GM18951 (cell line): ENCODE results near the gene PPP5C.

ENCODE experiments used
- POLR2A ChIP-seq: IDR thresholded peaks from 4 replicates; pipeline ENCODE4 v1.6.1; 2011; ENCODE audit warnings: mild to moderate bottlenecking; ENCODE audit not compliant: insufficient read length, insufficient read depth; ENCODE audit errors: extremely low read depth
- in situ Hi-C: fragments of 300-500 bp; cut with MboI; formaldehyde crosslinking; loops from one replicate; pipeline ENCODE4 v1.12.0; 2022; ENCODE audit warnings: low sequenced_read_pairs, mixed read lengths, inconsistent platforms; ENCODE audit not compliant: unreplicated experiment

PPP5C gene

GRCh38 chr19:46376241-46377153 lies 29.6 kb downstream of the PPP5C start:
- TF ChIP-seq POLR2A = no peak
- in situ Hi-C loops = no loop called here

GRCh38 chr19:46378268-46378667 lies 31.4 kb downstream of the PPP5C start:
- TF ChIP-seq POLR2A = no peak
- in situ Hi-C loops = no loop called here

GRCh38 chr19:46380690-46381089 lies 33.8 kb downstream of the PPP5C start:
- no peak for TF ChIP-seq POLR2A
- in situ Hi-C loops = no loop called here

- in situ Hi-C loops = no loop called here
- no peak for TF ChIP-seq POLR2A
Measured at GRCh38 chr19:46381346-46381745, 34.5 kb downstream of the PPP5C start.

- no peak for TF ChIP-seq POLR2A
- in situ Hi-C loops = no loop called here
Measured at GRCh38 chr19:46381756-46382345, 35.0 kb downstream of the PPP5C start.

GRCh38 chr19:46383171-46383815 lies 36.4 kb downstream of the PPP5C start:
- in situ Hi-C loops = no loop called here
- TF ChIP-seq POLR2A = no peak

- in situ Hi-C loops = no loop called here
- no peak for TF ChIP-seq POLR2A
Measured at GRCh38 chr19:46383846-46384245, 37.0 kb downstream of the PPP5C start.

GRCh38 chr19:46384396-46384795 lies 37.5 kb downstream of the PPP5C start:
- no peak for TF ChIP-seq POLR2A
- in situ Hi-C loops = no loop called here

- no peak for TF ChIP-seq POLR2A
- in situ Hi-C loops = no loop called here
Measured at GRCh38 chr19:46385636-46386035, 38.7 kb downstream of the PPP5C start.

GRCh38 chr19:46386151-46386550 lies 39.3 kb downstream of the PPP5C start:
- TF ChIP-seq POLR2A = no peak
- in situ Hi-C loops = no loop called here

- in situ Hi-C loops = no loop called here
- no peak for TF ChIP-seq POLR2A
Measured at GRCh38 chr19:46386996-46387712, 40.3 kb downstream of the PPP5C start.

- TF ChIP-seq POLR2A = no peak
- in situ Hi-C loops = no loop called here
Measured at GRCh38 chr19:46387713-46388130, 40.8 kb downstream of the PPP5C start.

GRCh38 chr19:46388311-46389095 lies 41.6 kb downstream of the PPP5C start:
- in situ Hi-C loops = no loop called here
- no peak for TF ChIP-seq POLR2A
